CD4-positive, alpha-beta T cell (primary cell): ENCODE results near the gene CIDEA. TPM values are rescaled to one million over a fixed set of nuclear protein-coding genes. Genes with fewer than 3 reads are reported as not detected.

Experiments
- ATAC-seq: fragments of 200-7000 bp; cut with Tn5 transposase; one replicate; pipeline ENCODE4 v1.10.0; 2022; ENCODE audit warnings: mild to moderate bottlenecking; ENCODE audit not compliant: poor library complexity
- CTCF ChIA-PET: fragments of 350-600 bp; sonication (Branson Sonifier 250); formaldehyde crosslinking; loops from one replicate; lab custom pipeline; 2021; ENCODE audit warnings: antibody characterized with exemption, inconsistent platforms; lab: Charles Lee
- POLR2A ChIA-PET: fragments of 350-600 bp; sonication (Branson Sonifier 250); formaldehyde crosslinking; loops from one replicate; lab custom pipeline; 2021; ENCODE audit warnings: antibody characterized with exemption, inconsistent platforms; lab: Charles Lee
- DNase-seq, 14 experiments: peaks; one replicate each; pipeline ENCODE4 v3.0.0-alpha.2; 2013 to 2020; ENCODE audit warnings: mixed read lengths in 2 of 14
- H3K27ac ChIP-seq, 2 donors: one replicate each; pipeline versions ENCODE4 v1.5.1 to v1.7.0; 2013; ENCODE audit warnings: low read length in 2 of 2, low read depth in 1 of 2, mild to moderate bottlenecking in 1 of 2
- H3K27me3 ChIP-seq, 2 experiments: 1 replicate in 1 of 2; 2 replicates in 1 of 2; pipeline versions ENCODE4 v1.6.1 to v1.7.0; 2013; ENCODE audit warnings: low read length in 2 of 2, control low read depth in 1 of 2, mild to moderate bottlenecking in 1 of 2, moderate library complexity in 1 of 2; ENCODE audit not compliant: insufficient read depth in 2 of 2, control insufficient read depth in 1 of 2
- H3K36me3 ChIP-seq: one replicate; pipeline ENCODE4 v1.6.1; 2013; ENCODE audit warnings: low read length, control low read depth; ENCODE audit not compliant: insufficient read depth
- H3K4me1 ChIP-seq: one replicate; pipeline ENCODE4 v1.6.1; 2013; ENCODE audit warnings: low read length, control low read depth; ENCODE audit not compliant: insufficient read depth
- H3K4me3 ChIP-seq: one replicate; pipeline ENCODE4 v1.5.1; 2013; ENCODE audit warnings: mild to moderate bottlenecking, low read length, moderate library complexity
- H3K9me3 ChIP-seq, 2 experiments: 1 replicate in 1 of 2; 2 replicates in 1 of 2; pipeline versions ENCODE4 v1.6.1 to v1.7.0; 2013; ENCODE audit warnings: low read length in 2 of 2, mild to moderate bottlenecking in 2 of 2, control low read depth in 1 of 2, moderate library complexity in 1 of 2; ENCODE audit not compliant: control insufficient read depth in 1 of 2, insufficient read depth in 1 of 2
- H3K27ac Mint-ChIP-seq: one replicate; pipeline ENCODE4 v1.8.0; 2020; ENCODE audit warnings: mixed read lengths
- H3K27me3 Mint-ChIP-seq: one replicate; pipeline ENCODE4 v1.8.0; 2021; ENCODE audit warnings: mixed read lengths
- H3K36me3 Mint-ChIP-seq: one replicate; pipeline ENCODE4 v1.8.0; 2021; ENCODE audit warnings: low read depth, mixed read lengths
- H3K4me1 Mint-ChIP-seq: one replicate; pipeline ENCODE4 v1.8.0; 2021; ENCODE audit warnings: low read depth, mixed read lengths
- H3K4me3 Mint-ChIP-seq: one replicate; pipeline ENCODE4 v1.8.0; 2020; ENCODE audit warnings: mild to moderate bottlenecking, mixed read lengths
- H3K9me3 Mint-ChIP-seq: one replicate; pipeline ENCODE4 v1.8.0; 2020; ENCODE audit warnings: mixed read lengths
- CTCF ChIP-seq: fragments of 200-600 bp; IDR thresholded peaks from one replicate; pipeline ENCODE4 v1.8.0; 2022; ENCODE audit warnings: antibody characterized with exemption, mild to moderate bottlenecking
- intact Hi-C, 2 experiments: fragments of 100-400 bp; cut with DNase I in 1 of 2; cut with micrococcal nuclease in 1 of 2; formaldehyde crosslinking; loops; one replicate each; pipeline versions ENCODE4 v1.15.1 to v1.9.0; 2023 to 2025; cut with DNase I, micrococcal nuclease
- total RNA-seq, 174 experiments: library from RNA in 2 of 174; stranded (reverse) in 2 of 174; gene quantifications; one replicate each; pipeline ENCODE4 v1.2.3 and lab custom pipeline; 2021 to 2026

The CIDEA gene
- total RNA-seq, 2 experiments from 2014 or later, result not detected

GRCh38 chr18:12317664-12318333 lies 63.6 kb downstream of the CIDEA start:
- H3K4me1 Mint-ChIP-seq, result no peaks in the 10 kb centered on the region
- H3K27me3 Mint-ChIP-seq, result peaks cover 9% of the 10 kb centered on the region
- Histone ChIP-seq H3K36me3 (no peaks in the 10 kb centered on the region), H3K9me3 (peaks cover 0 to 1% of the 10 kb centered on the region in 2 experiments), H3K27me3 (no peaks in the 10 kb centered on the region), H3K4me3 (no peak overlapping the region), H3K4me1 (no peaks in the 10 kb centered on the region), H3K27ac (no peak overlapping the region)
- H3K27ac Mint-ChIP-seq, result no peak overlapping the region
- no peak overlapping the region for H3K4me3 Mint-ChIP-seq
- H3K9me3 Mint-ChIP-seq, result no peaks in the 10 kb centered on the region
- ChIA-PET CTCF (interaction anchor here (1.5 kb wide), 1 partner anchor 10 kb away, joined by 5 read pairs; no protein-coding TSS in a partner anchor), POLR2A (no interaction called here)
- ATAC-seq (no peak), DNase-seq (peak in 2 of 14 experiments; percentile 17 to 37)
- no peak for TF ChIP-seq CTCF
- intact Hi-C loops, result no loop called here
- peaks cover 7% of the 10 kb centered on the region for H3K36me3 Mint-ChIP-seq

GRCh38 chr18:12318334-12318697 lies 64.2 kb downstream of the CIDEA start:
- ATAC-seq (no peak), DNase-seq (no peak)
- Mint-ChIP-seq H3K36me3 (peaks cover 11% of the 10 kb centered on the region), H3K9me3 (no peaks in the 10 kb centered on the region), H3K27ac (no peak overlapping the region), H3K4me1 (no peaks in the 10 kb centered on the region), H3K27me3 (peaks cover 5% of the 10 kb centered on the region), H3K4me3 (no peak overlapping the region)
- no peaks in the 10 kb centered on the region for H3K9me3 ChIP-seq
- no peaks in the 10 kb centered on the region for H3K36me3 ChIP-seq
- no peak for TF ChIP-seq CTCF
- no peaks in the 10 kb centered on the region for H3K4me1 ChIP-seq
- H3K4me3 ChIP-seq, result no peak overlapping the region
- H3K27me3 ChIP-seq, result no peaks in the 10 kb centered on the region
- intact Hi-C loops, result no loop called here
- POLR2A ChIA-PET, result no interaction called here
- CTCF ChIA-PET, result interaction anchor here (1.5 kb wide), 1 partner anchor 10 kb away, joined by 5 read pairs; no protein-coding TSS in a partner anchor
- H3K27ac ChIP-seq, result no peak overlapping the region

DNA sequence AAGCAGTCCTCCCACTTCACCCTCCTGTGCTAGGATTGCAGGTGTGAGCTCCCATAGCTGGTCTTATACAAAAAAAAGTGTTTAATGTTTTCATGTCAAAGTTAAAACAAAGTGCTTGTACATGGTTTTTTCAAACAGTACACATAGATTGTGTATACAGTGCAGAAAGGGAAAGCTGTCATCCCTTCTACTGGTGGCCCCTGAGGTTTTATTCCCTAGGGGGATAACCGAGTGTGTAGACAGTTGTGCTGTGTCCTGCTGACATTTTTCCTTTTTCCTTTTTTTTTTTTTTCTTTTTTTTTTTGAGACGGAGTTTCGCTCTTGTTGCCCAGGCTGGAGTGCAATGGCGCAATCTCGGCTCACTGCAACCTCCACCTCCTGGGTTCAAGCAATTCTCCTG lies 64.7 kb downstream of the CIDEA start:
- POLR2A ChIA-PET, result no interaction called here
- Histone ChIP-seq H3K4me3 (no peak overlapping the region), H3K9me3 (no peaks in the 10 kb centered on the region), H3K27me3 (no peaks in the 10 kb centered on the region), H3K36me3 (no peaks in the 10 kb centered on the region), H3K4me1 (no peaks in the 10 kb centered on the region), H3K27ac (no peak overlapping the region)
- no peak for DNase-seq
- Mint-ChIP-seq H3K27ac (no peak overlapping the region), H3K9me3 (no peaks in the 10 kb centered on the region), H3K4me1 (no peaks in the 10 kb centered on the region), H3K36me3 (peaks cover 11% of the 10 kb centered on the region), H3K27me3 (no peaks in the 10 kb centered on the region), H3K4me3 (no peak overlapping the region)
- TF ChIP-seq CTCF, result no peak
- ATAC-seq, result no peak
- CTCF ChIA-PET, result interaction anchor here (1.2 kb wide), 1 partner anchor 10 kb away, joined by 3 read pairs; no protein-coding TSS in a partner anchor
- intact Hi-C loops, result no loop called here
